ENCODE data around the gene STK35. TPM values are rescaled to one million over a fixed set of nuclear protein-coding genes. Genes with fewer than 3 reads are reported as not detected.

STK35 gene
- total RNA-seq, 1 experiment from 2014 or later: 10.4 TPM

GRCh38 chr20:2133318-2134183 lies 31.9 kb downstream of the STK35 start:
- DNase-seq (ENCODE audit: low spot score): no peak

- DNase-seq (ENCODE audit: low spot score): no peak
These were observed 33.4 kb downstream of the STK35 start for GRCh38 chr20:2135013-2135412.

- no peak for DNase-seq (ENCODE audit: low spot score)
These were observed 34.6 kb downstream of the STK35 start for GRCh38 chr20:2136275-2136674.

GRCh38 chr20:2137552-2138201 lies 36.0 kb downstream of the STK35 start:
- DNase-seq (ENCODE audit: low spot score): no peak

GRCh38 chr20:2138396-2138795 lies 36.8 kb downstream of the STK35 start:
- DNase-seq (ENCODE audit: low spot score): no peak

- DNase-seq (ENCODE audit: low spot score): no peak
These were observed 37.6 kb downstream of the STK35 start for GRCh38 chr20:2139250-2139649.

GRCh38 chr20:2139736-2140135 lies 38.1 kb downstream of the STK35 start:
- no peak for DNase-seq (ENCODE audit: low spot score)

- no peak for DNase-seq (ENCODE audit: low spot score)
These were observed 38.9 kb downstream of the STK35 start for GRCh38 chr20:2140561-2140960.

- no peak for DNase-seq (ENCODE audit: low spot score)
These were observed 40.3 kb downstream of the STK35 start for GRCh38 chr20:2141600-2142575.

- no peak for DNase-seq (ENCODE audit: low spot score)
These were observed 41.0 kb downstream of the STK35 start for GRCh38 chr20:2142649-2143048.

- no peak for DNase-seq (ENCODE audit: low spot score)
These were observed 42.0 kb downstream of the STK35 start for GRCh38 chr20:2143594-2143993.

- no peak for DNase-seq (ENCODE audit: low spot score)
These were observed 43.2 kb downstream of the STK35 start for GRCh38 chr20:2144850-2145249.

GRCh38 chr20:2145376-2145775 lies 43.7 kb downstream of the STK35 start:
- no peak for DNase-seq (ENCODE audit: low spot score)

GRCh38 chr20:2146080-2146867 lies 44.6 kb downstream of the STK35 start:
- DNase-seq (ENCODE audit: low spot score): no peak

- DNase-seq (ENCODE audit: low spot score): no peak
These were observed 47.9 kb downstream of the STK35 start for GRCh38 chr20:2149507-2149906.

GRCh38 chr20:2150660-2151059 lies 49.0 kb downstream of the STK35 start:
- DNase-seq (ENCODE audit: low spot score): no peak

- DNase-seq (ENCODE audit: low spot score): peak; percentile 39
These were observed 50.2 kb downstream of the STK35 start for GRCh38 chr20:2151858-2152281.

GRCh38 chr20:2152317-2152716 lies 50.7 kb downstream of the STK35 start:
- peak; percentile 2 for DNase-seq (ENCODE audit: low spot score)

GRCh38 chr20:2153326-2153725 lies 51.7 kb downstream of the STK35 start:
- no peak for DNase-seq (ENCODE audit: low spot score)

- DNase-seq (ENCODE audit: low spot score): no peak
These were observed 54.6 kb downstream of the STK35 start for GRCh38 chr20:2156224-2156623.

All from H4 (cell line).